Measurements from ENCODE around the gene TLR5.
A peak's percentile ranks its signal among the peaks of the same experiment; 100 is the strongest.

The TLR5 gene

DNA sequence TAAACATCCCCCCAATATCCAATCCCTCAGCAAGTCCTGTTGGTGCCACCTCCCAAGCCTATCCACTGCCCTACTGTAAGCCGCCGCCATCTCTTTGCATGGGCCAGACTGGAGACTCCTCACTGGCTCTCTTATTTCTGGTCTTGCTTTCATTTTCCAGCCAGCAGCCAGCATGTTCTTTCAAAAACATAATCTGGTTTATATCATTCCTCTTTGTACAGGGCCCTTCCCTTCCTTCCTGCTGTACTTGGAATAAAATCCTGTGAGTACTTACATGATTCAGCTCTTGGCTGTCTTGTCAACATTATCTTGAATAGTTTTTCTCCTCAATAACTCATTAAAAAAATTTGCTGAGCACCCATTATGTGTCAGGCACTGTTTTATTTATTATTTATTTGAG lies 28.2 kb downstream of the TLR5 start:
- Histone ChIP-seq H2AFZ (ENCODE audit: low read length) (no peak overlapping the region), H3K79me1 (ENCODE audit: low read depth, low read length) (no peaks in the 10 kb centered on the region), H3K4me2 (ENCODE audit: insufficient read depth, low read length, poor library complexity, severe bottlenecking) (no peak overlapping the region), H3K9me3 (replicated peaks in 1 of 2; ENCODE audit: control insufficient read depth in 2 of 2, insufficient read depth in 1 of 2, low read depth in 1 of 2, low read length in 2 of 2) (no peaks in the 10 kb centered on the region), H2BK120ac (ENCODE audit: low read depth, low read length) (no peak overlapping the region), H3K23ac (ENCODE audit: low read depth, low read length, poor library complexity) (no peak overlapping the region), H3K14ac (ENCODE audit: low read length) (no peak overlapping the region), H3K4me3 (ENCODE audit: low read length in 2 of 2) (no peak overlapping the region), H3K9ac (ENCODE audit: low read depth, low read length, poor library complexity) (no peak overlapping the region), H2BK5ac (ENCODE audit: low read length) (no peak overlapping the region), H3K27ac (replicated peaks; ENCODE audit: low read length) (no peak overlapping the region), H4K8ac (ENCODE audit: low read depth, low read length) (no peak overlapping the region), H3K27me3 (ENCODE audit: control insufficient read depth in 3 of 3, insufficient read depth in 3 of 3, low read depth in 1 of 3, low read length in 3 of 3) (peaks cover 0 to 3% (median 0%) of the 10 kb centered on the region in 3 experiments), H3K36me3 (replicated peaks in 1 of 2; ENCODE audit: control insufficient read depth in 2 of 2, insufficient read depth in 2 of 2, low read length in 2 of 2) (no peaks in the 10 kb centered on the region), H4K91ac (ENCODE audit: low read depth, low read length, poor library complexity) (no peak overlapping the region), H2BK15ac (ENCODE audit: low read length) (no peak overlapping the region), H3K4me1 (ENCODE audit: control insufficient read depth in 2 of 2, insufficient read depth in 1 of 2, low read depth in 1 of 2, low read length in 2 of 2) (no peaks in the 10 kb centered on the region), H2AK5ac (ENCODE audit: low read depth, low read length) (no peak overlapping the region), H3K4ac (ENCODE audit: low read length) (no peak overlapping the region), H2BK12ac (ENCODE audit: low read length) (no peak overlapping the region), H3K18ac (ENCODE audit: low read length) (no peak overlapping the region)
- DNase-seq (ENCODE audit: low spot score) = no peak
- WGBS, 2 donors (ENCODE audit: extremely low coverage in 2 of 2, insufficient read length in 2 of 2, insufficient replicate concordance in 1 of 2) = no CpG with 5 or more reads among the region's 2 CpGs

DNA sequence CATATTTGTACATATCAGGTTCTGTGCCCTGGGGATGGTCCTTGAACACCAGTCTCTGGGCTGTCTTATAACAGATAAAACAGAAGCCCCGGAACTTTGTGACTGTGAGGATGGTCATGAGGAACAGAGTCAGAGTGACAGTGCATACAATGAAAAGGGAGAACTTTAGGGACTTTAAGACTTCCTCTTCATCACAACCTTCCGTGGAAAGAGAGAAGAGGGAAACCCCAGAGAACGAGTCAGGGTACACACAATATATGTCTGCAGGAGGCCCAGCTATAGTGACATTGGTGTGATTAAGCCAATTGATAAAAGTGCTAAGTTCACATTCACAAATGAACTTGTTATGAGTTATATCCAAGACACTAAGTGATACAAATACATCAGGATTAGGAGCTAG lies 32.1 kb downstream of the TLR5 start:
- no peak overlapping the region for H3K14ac ChIP-seq (ENCODE audit: low read length)
- H2BK5ac ChIP-seq (ENCODE audit: low read length) = no peak overlapping the region
- DNase-seq (ENCODE audit: low spot score) = no peak
- peaks cover 0 to 2% of the 10 kb centered on the region in 2 donors for H3K4me1 ChIP-seq (ENCODE audit: control insufficient read depth in 2 of 2, insufficient read depth in 1 of 2, low read depth in 1 of 2, low read length in 2 of 2)
- H3K79me1 ChIP-seq (ENCODE audit: low read depth, low read length) = no peaks in the 10 kb centered on the region
- H4K8ac ChIP-seq (ENCODE audit: low read depth, low read length) = no peak overlapping the region
- H3K9ac ChIP-seq (ENCODE audit: low read depth, low read length, poor library complexity) = no peak overlapping the region
- H4K91ac ChIP-seq (ENCODE audit: low read depth, low read length, poor library complexity) = no peak overlapping the region
- no peak overlapping the region for H2AK5ac ChIP-seq (ENCODE audit: low read depth, low read length)
- no peak overlapping the region for H3K23ac ChIP-seq (ENCODE audit: low read depth, low read length, poor library complexity)
- H3K4ac ChIP-seq (ENCODE audit: low read length) = no peak overlapping the region
- H3K18ac ChIP-seq (ENCODE audit: low read length) = no peak overlapping the region
- WGBS, 2 donors (ENCODE audit: extremely low coverage in 2 of 2, insufficient read length in 2 of 2, insufficient replicate concordance in 1 of 2) = no CpG with 5 or more reads among the region's 3 CpGs
- H3K27ac ChIP-seq (replicated peaks; ENCODE audit: low read length) = no peak overlapping the region
- H2AFZ ChIP-seq (ENCODE audit: low read length) = no peak overlapping the region
- H3K27me3 ChIP-seq (ENCODE audit: control insufficient read depth in 3 of 3, insufficient read depth in 3 of 3, low read depth in 1 of 3, low read length in 3 of 3) = peaks cover 0 to 3% (median 0%) of the 10 kb centered on the region in 3 experiments
- no peaks in the 10 kb centered on the region for H3K36me3 ChIP-seq (replicated peaks in 1 of 2; ENCODE audit: control insufficient read depth in 2 of 2, insufficient read depth in 2 of 2, low read length in 2 of 2)
- no peak overlapping the region for H2BK120ac ChIP-seq (ENCODE audit: low read depth, low read length)
- no peak overlapping the region for H2BK12ac ChIP-seq (ENCODE audit: low read length)
- no peaks in the 10 kb centered on the region for H3K9me3 ChIP-seq (replicated peaks in 1 of 2; ENCODE audit: control insufficient read depth in 2 of 2, insufficient read depth in 1 of 2, low read depth in 1 of 2, low read length in 2 of 2)
- no peak overlapping the region for H3K4me3 ChIP-seq (ENCODE audit: low read length in 2 of 2)
- no peak overlapping the region for H3K4me2 ChIP-seq (ENCODE audit: insufficient read depth, low read length, poor library complexity, severe bottlenecking)
- H2BK15ac ChIP-seq (ENCODE audit: low read length) = no peak overlapping the region

DNA sequence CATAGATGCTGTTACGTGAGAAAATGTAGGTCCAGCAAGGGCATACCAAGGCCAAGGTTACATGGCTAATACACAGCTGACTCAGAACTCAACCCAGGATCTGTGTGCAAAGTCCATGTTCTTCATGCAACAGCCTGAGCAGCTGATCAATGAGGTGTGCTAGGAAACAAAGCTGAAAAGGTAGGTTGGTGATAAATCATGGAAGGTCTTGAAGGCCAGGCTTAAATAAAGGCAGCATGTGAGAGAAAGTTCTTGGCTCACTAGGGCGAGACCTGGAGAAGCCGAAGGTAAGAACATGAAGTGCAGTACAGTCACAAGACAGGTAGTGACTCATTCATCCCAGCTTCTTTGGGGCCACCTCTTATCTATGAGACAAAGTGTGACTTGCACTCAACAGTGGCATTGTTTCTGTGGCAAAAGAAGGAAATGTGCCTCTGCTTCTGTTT lies 33.4 kb downstream of the TLR5 start:
- no peak overlapping the region for H3K4me2 ChIP-seq (ENCODE audit: insufficient read depth, low read length, poor library complexity, severe bottlenecking)
- no peak overlapping the region for H2BK15ac ChIP-seq (ENCODE audit: low read length)
- H3K18ac ChIP-seq (ENCODE audit: low read length) = no peak overlapping the region
- peaks cover 0 to 2% of the 10 kb centered on the region in 2 donors for H3K4me1 ChIP-seq (ENCODE audit: control insufficient read depth in 2 of 2, insufficient read depth in 1 of 2, low read depth in 1 of 2, low read length in 2 of 2)
- H4K8ac ChIP-seq (ENCODE audit: low read depth, low read length) = no peak overlapping the region
- DNase-seq (ENCODE audit: low spot score) = no peak
- WGBS, 2 donors (ENCODE audit: extremely low coverage in 2 of 2, insufficient read length in 2 of 2, insufficient replicate concordance in 1 of 2) = no CpG with 5 or more reads among the region's 3 CpGs
- peaks cover 0 to 3% (median 0%) of the 10 kb centered on the region in 3 experiments for H3K27me3 ChIP-seq (ENCODE audit: control insufficient read depth in 3 of 3, insufficient read depth in 3 of 3, low read depth in 1 of 3, low read length in 3 of 3)
- H4K91ac ChIP-seq (ENCODE audit: low read depth, low read length, poor library complexity) = no peak overlapping the region
- H3K9ac ChIP-seq (ENCODE audit: low read depth, low read length, poor library complexity) = no peak overlapping the region
- H2BK120ac ChIP-seq (ENCODE audit: low read depth, low read length) = no peak overlapping the region
- no peak overlapping the region for H2AK5ac ChIP-seq (ENCODE audit: low read depth, low read length)
- H3K23ac ChIP-seq (ENCODE audit: low read depth, low read length, poor library complexity) = no peak overlapping the region
- no peaks in the 10 kb centered on the region for H3K9me3 ChIP-seq (replicated peaks in 1 of 2; ENCODE audit: control insufficient read depth in 2 of 2, insufficient read depth in 1 of 2, low read depth in 1 of 2, low read length in 2 of 2)
- no peak overlapping the region for H3K4ac ChIP-seq (ENCODE audit: low read length)
- no peak overlapping the region for H2AFZ ChIP-seq (ENCODE audit: low read length)
- no peaks in the 10 kb centered on the region for H3K79me1 ChIP-seq (ENCODE audit: low read depth, low read length)
- no peak overlapping the region for H2BK5ac ChIP-seq (ENCODE audit: low read length)
- H2BK12ac ChIP-seq (ENCODE audit: low read length) = no peak overlapping the region
- H3K27ac ChIP-seq (replicated peaks; ENCODE audit: low read length) = no peak overlapping the region
- no peaks in the 10 kb centered on the region for H3K36me3 ChIP-seq (replicated peaks in 1 of 2; ENCODE audit: control insufficient read depth in 2 of 2, insufficient read depth in 2 of 2, low read length in 2 of 2)
- H3K4me3 ChIP-seq (ENCODE audit: low read length in 2 of 2) = no peak overlapping the region
- H3K14ac ChIP-seq (ENCODE audit: low read length) = no peak overlapping the region

DNA sequence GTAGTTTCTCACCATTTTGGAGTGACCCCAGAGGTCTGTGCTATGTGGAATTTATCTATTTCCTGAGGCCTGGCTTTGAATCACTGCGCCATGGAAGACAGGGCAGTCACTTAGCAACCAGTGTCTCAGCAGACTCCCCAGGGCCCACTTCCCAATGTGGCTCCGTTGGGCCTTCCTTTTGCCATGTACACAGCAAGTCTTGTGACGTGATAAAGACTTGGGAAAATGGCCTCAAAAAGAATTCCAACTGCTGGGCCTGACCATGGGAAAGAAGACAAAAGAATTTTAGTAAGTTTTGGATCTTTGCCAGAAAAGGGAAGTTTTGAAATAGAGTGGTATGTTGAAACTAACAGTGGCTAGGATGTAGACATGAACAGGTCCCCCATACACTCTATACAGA lies 36.2 kb downstream of the TLR5 start:
- Histone ChIP-seq H2BK120ac (ENCODE audit: low read depth, low read length) (no peak overlapping the region), H3K9ac (ENCODE audit: low read depth, low read length, poor library complexity) (no peak overlapping the region), H3K4me2 (ENCODE audit: insufficient read depth, low read length, poor library complexity, severe bottlenecking) (no peak overlapping the region), H3K4ac (ENCODE audit: low read length) (no peak overlapping the region), H2BK12ac (ENCODE audit: low read length) (no peak overlapping the region), H3K4me1 (ENCODE audit: control insufficient read depth in 2 of 2, insufficient read depth in 1 of 2, low read depth in 1 of 2, low read length in 2 of 2) (peaks cover 0 to 2% of the 10 kb centered on the region in 2 donors), H2AK5ac (ENCODE audit: low read depth, low read length) (no peak overlapping the region), H3K18ac (ENCODE audit: low read length) (no peak overlapping the region), H2BK5ac (ENCODE audit: low read length) (no peak overlapping the region), H4K91ac (ENCODE audit: low read depth, low read length, poor library complexity) (no peak overlapping the region), H2AFZ (ENCODE audit: low read length) (peak overlapping the region; percentile 73), H3K36me3 (replicated peaks in 1 of 2; ENCODE audit: control insufficient read depth in 2 of 2, insufficient read depth in 2 of 2, low read length in 2 of 2) (no peaks in the 10 kb centered on the region), H3K27me3 (ENCODE audit: control insufficient read depth in 3 of 3, insufficient read depth in 3 of 3, low read depth in 1 of 3, low read length in 3 of 3) (peaks cover 0 to under 1% (median 0%) of the 10 kb centered on the region in 3 experiments), H3K4me3 (ENCODE audit: low read length in 2 of 2) (no peak overlapping the region), H2BK15ac (ENCODE audit: low read length) (no peak overlapping the region), H4K8ac (ENCODE audit: low read depth, low read length) (no peak overlapping the region), H3K79me1 (ENCODE audit: low read depth, low read length) (no peaks in the 10 kb centered on the region), H3K14ac (ENCODE audit: low read length) (no peak overlapping the region), H3K27ac (replicated peaks; ENCODE audit: low read length) (no peak overlapping the region), H3K23ac (ENCODE audit: low read depth, low read length, poor library complexity) (no peak overlapping the region), H3K9me3 (replicated peaks in 1 of 2; ENCODE audit: control insufficient read depth in 2 of 2, insufficient read depth in 1 of 2, low read depth in 1 of 2, low read length in 2 of 2) (no peaks in the 10 kb centered on the region)
- no peak for DNase-seq (ENCODE audit: low spot score)
- no CpG with 5 or more reads among the region's 3 CpGs for WGBS, 2 donors (ENCODE audit: extremely low coverage in 2 of 2, insufficient read length in 2 of 2, insufficient replicate concordance in 1 of 2)

All from neuronal stem cell (in vitro differentiated cells).